Colonic mucosa (tissue), 4 donors: ENCODE measurements around the gene CYP2D6. TPM values are rescaled to one million over a fixed set of nuclear protein-coding genes. Genes with fewer than 3 reads are reported as not detected.

Source experiments
- DNase-seq: peaks from one replicate; pipeline ENCODE4 v3.0.0-alpha.2; 2020
- H3K27ac ChIP-seq: fragments of 200-600 bp; one replicate; pipeline ENCODE4 v1.8.0; 2021
- H3K27me3 ChIP-seq: fragments of 200-600 bp; one replicate; pipeline ENCODE4 v1.8.0; 2021
- H3K36me3 ChIP-seq: fragments of 200-600 bp; one replicate; pipeline ENCODE4 v1.8.0; 2021
- H3K4me1 ChIP-seq: fragments of 200-600 bp; one replicate; pipeline ENCODE4 v1.8.0; 2021; ENCODE audit warnings: mild to moderate bottlenecking
- H3K4me3 ChIP-seq: fragments of 200-600 bp; one replicate; pipeline ENCODE4 v1.8.0; 2021
- H3K9ac ChIP-seq, 2 donors: one replicate each; pipeline ENCODE4 v1.7.0; 2013; ENCODE audit warnings: control low read depth in 2 of 2, low read depth in 2 of 2, low read length in 2 of 2
- H3K9me3 ChIP-seq: fragments of 200-600 bp; one replicate; pipeline ENCODE4 v1.8.0; 2021
- intact Hi-C: fragments of 100-400 bp; cut with DNase I; formaldehyde crosslinking; loops from one replicate; pipeline ENCODE4 v1.14.1; 2022
- total RNA-seq, 2 donors: library from RNA; stranded (reverse); fragmentation: NEBNext Ultra II Directional in 1 of 2; extraction: Animal tissue kit (Norgen Biotek cat#: 25700) in 1 of 2; gene quantifications; one replicate each; pipeline ENCODE4 v1.2.1, GENCODE V29; 2021
- TF ChIP-seq, protein P1 (sequence below): fragments of 200-600 bp; IDR thresholded peaks from one replicate; pipeline ENCODE4 v1.8.0; 2022; ENCODE audit warnings: antibody characterized with exemption, mild to moderate bottlenecking
- donor health status: healthy.
- donor health status: DM: no; HTN: no; CAD: no.
- donor health status: DM: no; HTN: no; CAD: no.

The CYP2D6 gene
- total RNA-seq, 2 donors from 2014 or later: 2.2 to 2.9 TPM

DNA sequence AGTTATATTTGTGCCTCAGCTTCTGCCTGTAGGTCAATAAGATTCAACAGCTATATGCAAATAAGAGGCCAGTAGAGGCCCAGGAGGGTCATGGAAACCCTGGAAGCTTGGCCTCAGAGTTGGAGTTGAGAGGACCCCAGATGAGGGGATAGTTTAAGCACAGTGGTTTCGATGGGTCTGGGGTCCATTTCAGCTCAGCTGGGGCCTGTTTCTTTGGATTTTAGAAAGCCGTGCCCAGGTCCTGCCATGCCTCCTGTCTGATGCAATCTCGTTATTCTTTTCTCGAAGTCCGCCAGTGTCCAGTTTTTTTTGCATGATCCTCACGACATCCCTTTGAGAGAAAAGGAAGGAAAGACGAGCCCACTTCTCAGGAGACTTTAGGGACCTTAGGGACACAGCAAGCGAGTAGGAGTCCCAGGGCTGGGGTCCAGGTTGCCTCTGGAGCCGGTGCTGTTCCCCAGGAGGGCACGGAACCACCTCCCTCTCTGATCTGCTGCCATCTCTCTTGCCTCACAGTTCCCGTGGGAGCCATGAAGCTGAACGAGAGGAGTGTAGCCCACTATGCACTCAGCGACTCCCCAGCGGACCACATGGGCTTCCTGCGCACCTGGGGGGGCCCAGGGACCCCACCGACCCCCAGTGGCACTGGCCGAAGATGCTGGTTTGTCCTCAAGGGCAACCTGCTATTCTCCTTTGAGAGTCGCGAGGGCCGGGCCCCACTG lies 53.7 kb downstream of the CYP2D6 start:
- DNase-seq: no peak
- no peak overlapping the region for H3K27ac ChIP-seq

More for the DNA sequence above, 53.7 kb downstream of the CYP2D6 start:
- no peaks in the 10 kb centered on the region for H3K9me3 ChIP-seq
- H3K9ac ChIP-seq: no peak overlapping the region
- no peaks in the 10 kb centered on the region for H3K27me3 ChIP-seq
- no peaks in the 10 kb centered on the region for H3K36me3 ChIP-seq
- intact Hi-C loops: no loop called here
- H3K4me1 ChIP-seq: peaks cover 7% of the 10 kb centered on the region
- TF ChIP-seq, protein P1, sequence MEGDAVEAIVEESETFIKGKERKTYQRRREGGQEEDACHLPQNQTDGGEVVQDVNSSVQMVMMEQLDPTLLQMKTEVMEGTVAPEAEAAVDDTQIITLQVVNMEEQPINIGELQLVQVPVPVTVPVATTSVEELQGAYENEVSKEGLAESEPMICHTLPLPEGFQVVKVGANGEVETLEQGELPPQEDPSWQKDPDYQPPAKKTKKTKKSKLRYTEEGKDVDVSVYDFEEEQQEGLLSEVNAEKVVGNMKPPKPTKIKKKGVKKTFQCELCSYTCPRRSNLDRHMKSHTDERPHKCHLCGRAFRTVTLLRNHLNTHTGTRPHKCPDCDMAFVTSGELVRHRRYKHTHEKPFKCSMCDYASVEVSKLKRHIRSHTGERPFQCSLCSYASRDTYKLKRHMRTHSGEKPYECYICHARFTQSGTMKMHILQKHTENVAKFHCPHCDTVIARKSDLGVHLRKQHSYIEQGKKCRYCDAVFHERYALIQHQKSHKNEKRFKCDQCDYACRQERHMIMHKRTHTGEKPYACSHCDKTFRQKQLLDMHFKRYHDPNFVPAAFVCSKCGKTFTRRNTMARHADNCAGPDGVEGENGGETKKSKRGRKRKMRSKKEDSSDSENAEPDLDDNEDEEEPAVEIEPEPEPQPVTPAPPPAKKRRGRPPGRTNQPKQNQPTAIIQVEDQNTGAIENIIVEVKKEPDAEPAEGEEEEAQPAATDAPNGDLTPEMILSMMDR: no peak
- H3K4me3 ChIP-seq: no peak overlapping the region

Other genes starting within 250 kb of the CYP2D6 start
- gene SHISA8, start 215.7 kb downstream of the CYP2D6 start, total RNA-seq: not detected
- under 1 TPM; 0.40 to 0.53 TPM for gene TNFRSF13C, start 204.0 kb downstream of the CYP2D6 start, total RNA-seq
- 10 to 100 TPM; 13.7 to 64.3 TPM for gene CENPM, start 183.7 kb downstream of the CYP2D6 start, total RNA-seq
- under 1 TPM; 0.20 to 0.69 TPM for gene SEPTIN3, start 161.4 kb downstream of the CYP2D6 start, total RNA-seq
- gene WBP2NL, start 132.0 kb downstream of the CYP2D6 start, total RNA-seq: 1 to 10 TPM; 1.1 to 1.9 TPM
- gene NAGA, start 60.0 kb downstream of the CYP2D6 start, total RNA-seq: 10 to 100 TPM; 28.9 to 36.0 TPM
- 10 to 100 TPM; 11.6 to 15.2 TPM for gene PHETA2, start 56.6 kb downstream of the CYP2D6 start, total RNA-seq
- 100 to 1,000 TPM; 125 to 135 TPM for gene SMDT1, start 51.1 kb downstream of the CYP2D6 start, total RNA-seq
- 100 to 1,000 TPM; 131 to 154 TPM for gene NDUFA6, start 40.0 kb downstream of the CYP2D6 start, total RNA-seq
- gene TCF20, start 139.8 kb upstream of the CYP2D6 start, total RNA-seq: 10 to 100 TPM; 52.9 to 62.0 TPM